ENCODE data around the gene FOXP1. TPM values are rescaled to one million over a fixed set of nuclear protein-coding genes. Genes with fewer than 3 reads are reported as not detected.

FOXP1 gene
- total RNA-seq, 2 donors from 2014 or later, result 59.7 to 65.4 TPM

DNA sequence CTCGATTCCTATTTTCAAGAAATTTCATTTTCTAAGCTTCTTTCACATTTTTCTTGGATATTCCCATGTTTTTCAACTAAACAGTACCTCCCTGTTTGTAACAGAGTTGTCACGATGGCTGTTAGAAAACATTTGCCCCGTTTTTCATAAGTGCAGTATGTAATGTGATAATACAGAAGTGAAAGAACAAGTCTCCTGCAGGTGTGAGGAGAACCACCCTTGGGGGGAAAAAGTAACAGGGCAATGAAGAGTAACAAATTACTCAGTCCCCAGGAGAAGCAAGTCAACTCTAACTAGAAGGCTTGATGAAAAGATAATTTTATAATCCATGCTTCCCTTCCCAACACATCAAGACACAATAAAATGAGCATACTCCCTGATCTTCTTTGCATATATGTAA lies 493.3 kb downstream of the FOXP1 start:
- H3K4me1 Mint-ChIP-seq (ENCODE audit: low read depth in 2 of 2), result peaks cover 48 to 57% of the 10 kb centered on the region in 2 donors
- ATAC-seq (no peak), DNase-seq (ENCODE audit: low spot score) (no peak)
- no peaks in the 10 kb centered on the region for H3K27me3 Mint-ChIP-seq
- H3K4me3 Mint-ChIP-seq, result peak overlapping the region; percentile 28
- H3K9me3 Mint-ChIP-seq, result no peaks in the 10 kb centered on the region
- no peaks in the 10 kb centered on the region for H3K36me3 Mint-ChIP-seq
- H3K27ac Mint-ChIP-seq, result peak overlapping the region; percentile 54 to 57

DNA sequence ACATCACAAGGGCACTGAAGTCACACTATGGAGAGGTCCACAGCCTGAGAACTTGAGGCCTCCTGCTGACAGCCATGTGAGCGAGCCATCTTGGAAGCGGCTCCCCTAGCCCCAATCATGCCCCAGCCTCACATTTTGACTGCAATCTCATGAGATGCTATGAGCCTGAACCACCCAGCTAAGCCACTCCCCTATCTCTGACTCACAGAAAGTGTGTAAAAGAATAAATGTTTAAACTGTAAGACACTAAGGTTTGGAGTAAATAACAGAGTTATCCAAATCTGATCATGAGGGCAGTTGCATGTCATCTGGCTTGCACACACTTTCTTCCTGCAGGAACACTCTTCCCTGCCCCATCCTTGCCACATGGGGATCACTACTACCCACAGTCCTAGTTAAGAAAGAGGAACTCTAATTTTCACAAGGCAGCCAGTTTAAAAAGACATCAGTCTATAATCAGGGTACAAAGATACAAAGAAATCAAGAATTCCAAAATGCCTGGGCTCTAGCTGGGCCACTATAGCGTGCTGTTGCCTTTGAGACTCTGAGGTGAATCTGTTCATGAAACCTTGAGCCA lies 494.2 kb downstream of the FOXP1 start:
- Mint-ChIP-seq H3K27me3 (no peaks in the 10 kb centered on the region), H3K27ac (peak overlapping the region; percentile 57 to 77), H3K36me3 (no peaks in the 10 kb centered on the region), H3K4me3 (peak overlapping the region; percentile 63), H3K9me3 (no peaks in the 10 kb centered on the region), H3K4me1 (ENCODE audit: low read depth in 2 of 2) (peaks cover 50 to 55% of the 10 kb centered on the region in 2 donors)
- DNase-seq (ENCODE audit: low spot score), result no peak
- no peak for ATAC-seq

DNA sequence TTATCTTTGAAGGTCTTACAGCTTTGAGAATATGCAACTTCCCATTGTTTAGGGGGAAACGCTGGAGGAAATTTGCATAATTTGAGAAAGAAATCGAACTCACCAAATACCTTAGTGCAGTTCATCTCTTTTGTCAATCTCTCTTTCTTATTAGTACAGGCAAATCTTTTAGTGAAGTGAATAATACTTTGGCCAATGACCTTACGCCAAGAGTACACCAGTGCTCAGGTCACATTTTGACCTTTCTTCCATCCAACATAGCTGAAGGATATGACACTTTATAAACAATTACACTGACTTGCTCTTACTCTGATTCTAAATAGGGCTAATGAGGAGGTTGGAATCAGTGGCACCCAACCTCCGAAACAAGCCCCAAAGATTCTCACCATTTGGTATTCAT lies 494.8 kb downstream of the FOXP1 start:
- H3K36me3 Mint-ChIP-seq, result no peaks in the 10 kb centered on the region
- DNase-seq (ENCODE audit: low spot score), result no peak
- peak overlapping the region; percentile 63 for H3K4me3 Mint-ChIP-seq
- H3K9me3 Mint-ChIP-seq, result no peaks in the 10 kb centered on the region
- no peak for ATAC-seq
- H3K27me3 Mint-ChIP-seq, result no peaks in the 10 kb centered on the region
- H3K27ac Mint-ChIP-seq, result peak overlapping the region; percentile 57 to 77
- peaks cover 55 to 60% of the 10 kb centered on the region in 2 donors for H3K4me1 Mint-ChIP-seq (ENCODE audit: low read depth in 2 of 2)

DNA sequence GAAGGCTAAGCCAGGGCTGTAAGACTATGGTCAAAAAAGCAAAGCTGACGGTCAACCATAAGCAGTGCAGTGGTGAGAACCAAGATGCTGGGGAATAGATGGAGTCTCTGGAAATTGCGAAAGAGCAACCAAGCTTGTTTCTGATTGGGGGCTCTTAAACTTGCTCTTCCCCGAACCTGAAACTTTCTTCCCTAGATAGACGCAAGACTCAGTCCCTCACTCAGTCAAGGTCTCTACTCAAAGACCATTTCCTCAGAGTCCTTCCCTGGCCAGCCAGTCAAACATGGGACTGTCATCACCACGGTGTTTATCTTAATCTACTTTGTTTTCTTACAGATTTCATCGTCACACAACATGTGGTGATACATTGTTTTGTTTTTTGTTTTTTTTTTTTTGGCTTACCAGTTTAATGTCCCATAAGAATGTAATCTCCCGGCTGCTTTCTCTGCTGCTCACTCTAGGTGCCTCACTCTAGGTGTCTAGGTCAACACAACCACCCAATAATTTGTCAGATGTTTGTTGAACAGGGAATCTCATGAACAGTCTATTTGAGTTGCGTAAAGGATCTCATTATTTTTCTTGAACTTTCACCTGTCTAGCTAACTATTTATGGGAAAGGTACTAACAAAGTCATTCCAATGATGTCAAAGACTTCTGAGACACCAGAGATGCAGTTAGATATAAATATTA lies 495.4 kb downstream of the FOXP1 start:
- no peaks in the 10 kb centered on the region for H3K9me3 Mint-ChIP-seq
- H3K36me3 Mint-ChIP-seq, result no peaks in the 10 kb centered on the region
- peak overlapping the region; percentile 63 for H3K4me3 Mint-ChIP-seq
- ATAC-seq (no peak), DNase-seq (ENCODE audit: low spot score) (peak; percentile 78)
- H3K27me3 Mint-ChIP-seq, result no peaks in the 10 kb centered on the region
- peak overlapping the region; percentile 57 to 77 for H3K27ac Mint-ChIP-seq
- peaks cover 61 to 65% of the 10 kb centered on the region in 2 donors for H3K4me1 Mint-ChIP-seq (ENCODE audit: low read depth in 2 of 2)

DNA sequence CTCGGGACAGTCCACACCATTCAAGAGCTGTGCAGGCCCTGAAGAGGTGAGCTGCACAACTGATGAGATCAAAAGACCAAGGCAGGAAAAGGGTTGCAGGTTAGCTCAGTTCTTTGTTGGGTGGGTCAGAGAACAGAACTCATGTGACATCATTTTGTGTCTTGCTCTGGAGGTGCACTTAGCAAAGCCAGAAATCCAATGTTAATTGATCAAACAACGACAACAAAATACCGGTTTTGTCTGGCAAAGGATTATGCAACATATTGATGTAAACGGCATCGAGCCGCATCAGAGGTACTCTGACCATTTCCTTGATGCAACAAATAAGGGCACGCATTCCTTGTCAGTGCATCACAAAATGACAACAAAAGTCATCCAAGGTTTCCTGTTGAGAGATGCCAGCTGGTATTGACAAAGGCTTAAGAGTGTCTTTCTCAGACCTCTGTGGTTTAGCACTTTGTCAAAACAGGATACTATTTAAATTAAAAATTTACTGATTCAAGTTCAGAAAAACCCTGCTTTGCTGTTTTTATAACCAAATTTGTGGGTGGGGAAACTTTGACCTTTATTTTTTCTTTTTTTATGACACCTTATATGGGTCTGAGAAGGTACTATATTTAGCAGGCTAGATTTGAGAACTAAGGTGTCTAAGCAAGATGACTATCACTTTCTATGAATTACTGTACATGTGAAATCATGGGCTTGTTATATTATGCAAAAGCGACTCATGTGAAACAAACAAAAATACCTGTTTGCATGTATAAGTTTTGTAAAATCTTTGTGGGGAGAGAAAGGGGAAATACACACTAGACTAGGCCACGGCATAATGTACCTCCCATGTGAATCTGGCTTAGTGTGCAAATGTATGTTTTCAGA lies 496.1 kb downstream of the FOXP1 start:
- DNase-seq (ENCODE audit: low spot score) (peak; percentile 80), ATAC-seq (peak; percentile 89 to 90)
- H3K27ac Mint-ChIP-seq, result peak overlapping the region; percentile 57 to 77
- H3K4me3 Mint-ChIP-seq, result peak overlapping the region; percentile 70
- peaks cover 61 to 64% of the 10 kb centered on the region in 2 donors for H3K4me1 Mint-ChIP-seq (ENCODE audit: low read depth in 2 of 2)
- no peaks in the 10 kb centered on the region for H3K27me3 Mint-ChIP-seq
- no peaks in the 10 kb centered on the region for H3K9me3 Mint-ChIP-seq
- no peaks in the 10 kb centered on the region for H3K36me3 Mint-ChIP-seq

DNA sequence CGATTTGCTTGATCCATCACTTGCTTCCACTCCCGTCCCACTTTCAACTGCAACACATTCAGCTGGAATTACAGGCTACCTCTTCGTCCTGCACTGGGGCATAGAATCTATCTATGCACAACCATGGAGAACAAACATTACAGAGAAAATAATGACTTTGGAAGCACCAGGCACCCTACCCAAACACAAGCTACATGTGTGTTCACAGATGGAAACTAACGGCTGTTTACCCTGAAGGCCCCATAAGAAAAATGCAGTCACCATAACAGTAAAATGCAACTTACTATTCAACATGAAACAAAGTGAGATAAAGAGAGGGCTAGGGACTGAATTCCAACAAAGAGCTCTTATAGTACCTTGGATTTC lies 496.8 kb downstream of the FOXP1 start:
- no peak for ATAC-seq
- Mint-ChIP-seq H3K27ac (peak overlapping the region; percentile 57 to 77), H3K27me3 (no peaks in the 10 kb centered on the region), H3K9me3 (no peaks in the 10 kb centered on the region), H3K36me3 (no peaks in the 10 kb centered on the region), H3K4me1 (ENCODE audit: low read depth in 2 of 2) (peaks cover 61 to 63% of the 10 kb centered on the region in 2 donors), H3K4me3 (peak overlapping the region; percentile 70)
- no peak for DNase-seq (ENCODE audit: low spot score)

DNA sequence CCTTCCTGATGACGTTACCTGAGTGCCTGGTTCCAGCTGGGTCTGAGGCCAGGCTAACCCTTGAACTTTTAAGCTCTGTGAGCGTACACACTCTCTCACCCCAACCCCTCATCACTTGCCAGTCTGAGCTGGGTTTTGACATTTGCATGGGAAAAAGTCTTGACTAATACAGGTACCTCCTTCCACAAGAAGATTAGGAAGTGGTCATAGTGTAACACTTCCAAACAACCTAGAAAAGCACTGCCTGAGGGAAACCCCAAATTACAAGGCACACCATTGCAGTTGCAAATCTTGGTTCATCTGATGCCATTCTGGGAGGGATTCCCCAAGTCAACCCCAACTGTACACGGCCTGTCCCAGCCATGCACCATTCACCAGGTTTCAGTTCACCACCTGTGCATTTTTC lies 499.8 kb downstream of the FOXP1 start:
- ATAC-seq (peak; percentile 25 to 71), DNase-seq (ENCODE audit: low spot score) (peak; percentile 80)
- H3K4me3 Mint-ChIP-seq, result peak overlapping the region; percentile 52
- no peaks in the 10 kb centered on the region for H3K9me3 Mint-ChIP-seq
- H3K27me3 Mint-ChIP-seq, result no peaks in the 10 kb centered on the region
- no peaks in the 10 kb centered on the region for H3K36me3 Mint-ChIP-seq
- peaks cover 68 to 71% of the 10 kb centered on the region in 2 donors for H3K4me1 Mint-ChIP-seq (ENCODE audit: low read depth in 2 of 2)
- H3K27ac Mint-ChIP-seq, result peak overlapping the region; percentile 53 to 89

DNA sequence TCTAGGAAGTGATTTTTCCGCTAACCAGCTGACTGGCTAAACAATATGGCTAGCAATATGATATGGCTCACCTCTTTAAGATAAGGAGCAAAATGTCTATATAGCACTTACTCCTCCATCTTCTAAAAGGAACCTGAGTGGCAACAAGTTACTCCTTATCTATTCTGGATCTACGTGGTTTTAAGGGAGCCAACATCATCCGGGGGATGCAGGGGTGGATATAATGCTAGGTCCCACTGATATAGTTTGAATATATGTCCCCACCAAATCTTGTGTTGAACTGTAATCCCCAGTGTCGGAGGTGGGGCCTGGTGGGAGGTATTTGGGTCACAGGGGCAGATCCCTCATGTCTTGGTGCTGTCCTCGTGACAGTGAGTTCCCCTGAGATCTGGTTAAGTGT lies 500.7 kb downstream of the FOXP1 start:
- Mint-ChIP-seq H3K27ac (peak overlapping the region; percentile 53 to 89), H3K9me3 (no peaks in the 10 kb centered on the region), H3K4me1 (ENCODE audit: low read depth in 2 of 2) (peaks cover 66 to 69% of the 10 kb centered on the region in 2 donors), H3K27me3 (no peaks in the 10 kb centered on the region), H3K4me3 (no peak overlapping the region), H3K36me3 (no peaks in the 10 kb centered on the region)
- ATAC-seq, result no peak
- no peak for DNase-seq (ENCODE audit: low spot score)

DNA sequence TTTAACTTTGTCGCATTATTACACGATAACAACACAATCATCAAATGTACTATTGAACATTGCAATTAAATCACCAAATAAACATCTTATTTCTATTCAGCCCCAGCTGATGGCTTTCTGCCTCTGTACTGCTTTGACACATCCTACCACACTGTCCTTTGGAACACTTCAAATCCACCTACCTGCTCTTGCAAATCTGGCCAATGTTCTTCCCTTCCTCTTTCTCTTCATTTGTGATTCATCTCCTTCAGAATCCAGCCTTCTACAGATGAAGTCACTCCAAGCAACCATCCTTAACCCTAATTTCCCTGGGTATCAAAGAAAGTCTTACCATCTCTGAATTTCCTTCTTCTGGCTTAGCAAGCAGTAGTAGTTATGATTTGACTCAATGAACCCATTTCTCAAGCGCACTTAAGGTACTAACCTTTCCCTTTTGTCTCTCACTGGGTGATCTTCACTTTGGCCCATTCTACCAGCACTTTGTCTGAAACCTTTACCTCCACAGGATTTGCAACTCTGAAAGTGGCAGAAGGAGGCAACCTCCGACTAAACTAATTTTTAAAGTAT lies 502.9 kb downstream of the FOXP1 start:
- DNase-seq (ENCODE audit: low spot score) (no peak), ATAC-seq (no peak)
- H3K27ac Mint-ChIP-seq, result peak overlapping the region; percentile 25 to 78
- H3K9me3 Mint-ChIP-seq, result no peaks in the 10 kb centered on the region
- peaks cover 71 to 73% of the 10 kb centered on the region in 2 donors for H3K4me1 Mint-ChIP-seq (ENCODE audit: low read depth in 2 of 2)
- no peaks in the 10 kb centered on the region for H3K36me3 Mint-ChIP-seq
- H3K4me3 Mint-ChIP-seq, result peak overlapping the region; percentile 46
- H3K27me3 Mint-ChIP-seq, result no peaks in the 10 kb centered on the region

DNA sequence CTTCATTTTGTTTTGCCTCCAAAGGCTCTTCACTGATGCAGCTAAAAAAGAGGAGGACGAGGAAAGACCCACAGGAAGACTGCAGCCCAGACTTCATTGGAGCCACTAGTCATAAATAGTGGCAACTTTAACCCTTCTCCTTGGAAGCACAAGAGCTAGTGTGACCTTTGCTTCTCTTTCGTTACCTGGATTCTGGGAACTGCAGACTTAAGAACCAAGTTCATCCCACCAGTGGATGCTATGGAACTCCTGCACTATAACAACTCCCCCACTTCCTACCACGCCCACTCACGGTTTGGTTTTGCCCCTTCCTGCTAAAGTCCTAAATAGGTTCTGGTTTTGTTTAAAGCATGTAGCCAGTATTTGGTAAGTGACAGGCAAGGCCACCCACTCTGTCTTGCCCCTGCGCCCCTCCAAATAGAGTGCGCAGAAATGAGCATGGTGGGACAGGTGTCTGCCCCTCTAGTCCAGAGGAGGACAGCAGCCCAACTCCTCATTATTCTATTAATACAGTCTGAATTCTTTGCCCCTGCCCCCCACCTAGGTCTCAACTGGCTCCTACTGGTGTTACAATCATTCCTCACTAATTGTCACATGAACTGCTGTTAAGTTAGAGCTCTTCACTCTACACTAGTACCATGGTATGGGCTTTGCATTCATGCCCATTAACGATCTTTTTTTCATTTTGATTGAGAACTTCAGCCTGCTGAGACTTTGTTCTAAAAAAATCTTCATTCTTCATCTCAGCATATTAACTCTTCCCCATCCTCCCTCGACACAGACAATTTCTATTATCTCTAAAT lies 504.6 kb downstream of the FOXP1 start:
- Mint-ChIP-seq H3K4me3 (peak overlapping the region; percentile 15), H3K27ac (peak overlapping the region; percentile 25 to 78), H3K4me1 (ENCODE audit: low read depth in 2 of 2) (peaks cover 65 to 68% of the 10 kb centered on the region in 2 donors), H3K27me3 (no peaks in the 10 kb centered on the region), H3K9me3 (no peaks in the 10 kb centered on the region), H3K36me3 (no peaks in the 10 kb centered on the region)
- DNase-seq (ENCODE audit: low spot score) (no peak), ATAC-seq (no peak)

DNA sequence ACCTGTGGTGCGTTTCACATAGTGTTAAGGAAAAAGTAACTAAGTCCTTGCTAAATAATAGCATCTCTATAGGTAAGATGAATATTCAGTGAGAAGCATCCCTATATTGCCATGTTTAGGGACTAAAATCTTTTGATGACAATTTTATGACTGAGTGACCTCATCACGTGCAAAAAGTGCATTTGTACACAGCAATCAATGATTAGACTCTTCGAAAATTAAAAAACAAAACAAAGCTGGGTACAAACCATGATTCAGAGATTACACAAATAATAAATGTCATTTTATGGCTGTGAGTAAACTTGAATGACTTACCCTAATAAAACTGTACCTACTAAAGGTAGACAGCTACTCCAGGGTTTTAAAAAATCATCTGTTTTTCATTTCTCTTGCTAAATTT lies 505.3 kb downstream of the FOXP1 start:
- Mint-ChIP-seq H3K27ac (peak overlapping the region in 1 of 2 donors; percentile 62), H3K9me3 (no peaks in the 10 kb centered on the region), H3K4me1 (ENCODE audit: low read depth in 2 of 2) (peaks cover 65 to 68% of the 10 kb centered on the region in 2 donors), H3K36me3 (no peaks in the 10 kb centered on the region), H3K27me3 (no peaks in the 10 kb centered on the region), H3K4me3 (no peak overlapping the region)
- DNase-seq (ENCODE audit: low spot score) (no peak), ATAC-seq (no peak)

DNA sequence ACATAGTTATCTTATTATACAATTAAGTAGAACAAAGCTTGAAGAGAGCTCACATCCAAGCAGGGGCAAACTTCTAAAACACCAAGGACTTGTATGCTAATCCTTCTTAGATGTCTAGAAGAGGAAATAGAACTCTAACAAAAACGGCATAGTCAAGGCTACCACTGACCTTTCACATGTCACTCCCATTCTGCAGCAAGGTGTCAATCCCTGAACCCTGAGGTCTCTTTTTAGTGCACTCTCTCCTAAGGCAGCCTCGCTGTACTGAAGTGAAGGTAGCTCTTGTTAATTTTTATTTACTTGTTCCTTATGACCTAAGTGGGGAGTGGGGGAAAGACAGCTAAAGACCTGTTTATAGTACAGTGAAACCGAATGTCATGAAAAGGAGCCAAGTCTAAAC lies 506.5 kb downstream of the FOXP1 start:
- no peak overlapping the region for H3K4me3 Mint-ChIP-seq
- no peaks in the 10 kb centered on the region for H3K27me3 Mint-ChIP-seq
- peak overlapping the region; percentile 57 to 62 for H3K27ac Mint-ChIP-seq
- H3K4me1 Mint-ChIP-seq (ENCODE audit: low read depth in 2 of 2), result peaks cover 63 to 69% of the 10 kb centered on the region in 2 donors
- no peaks in the 10 kb centered on the region for H3K36me3 Mint-ChIP-seq
- no peaks in the 10 kb centered on the region for H3K9me3 Mint-ChIP-seq
- ATAC-seq (no peak), DNase-seq (ENCODE audit: low spot score) (no peak)

DNA sequence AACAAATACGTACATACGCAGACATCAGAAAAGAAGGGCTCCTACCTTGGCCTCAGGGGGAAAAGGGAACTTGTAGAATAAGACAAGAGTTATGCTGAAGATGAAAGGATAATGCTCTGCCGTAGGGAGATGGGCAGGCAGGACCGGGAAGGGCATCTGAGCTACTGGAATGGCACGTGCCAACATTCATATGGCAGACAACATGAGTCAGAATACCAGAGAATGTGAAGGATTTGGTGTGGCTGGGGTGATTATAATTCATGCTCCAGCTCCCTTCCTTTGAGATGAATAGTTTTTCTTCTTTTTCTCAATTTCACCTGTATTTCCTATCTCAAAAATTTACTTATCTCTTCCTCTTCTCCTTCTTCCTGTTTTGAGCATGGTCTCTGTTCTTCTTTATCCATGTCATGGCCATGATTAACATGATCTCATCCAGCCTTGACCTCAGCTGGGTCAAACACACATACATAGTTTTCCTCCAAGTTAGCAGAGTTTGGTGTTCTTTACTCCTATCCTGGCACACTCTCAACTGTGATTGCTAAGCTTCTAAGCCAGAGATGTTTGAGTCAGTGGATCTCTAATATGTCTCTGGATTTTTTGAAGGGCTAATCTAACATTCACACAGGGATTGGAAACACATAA lies 507.0 kb downstream of the FOXP1 start:
- Mint-ChIP-seq H3K36me3 (no peaks in the 10 kb centered on the region), H3K27me3 (no peaks in the 10 kb centered on the region), H3K27ac (peak overlapping the region; percentile 57 to 62), H3K4me1 (ENCODE audit: low read depth in 2 of 2) (peaks cover 63 to 69% of the 10 kb centered on the region in 2 donors), H3K9me3 (no peaks in the 10 kb centered on the region), H3K4me3 (no peak overlapping the region)
- no peak for DNase-seq (ENCODE audit: low spot score)
- no peak for ATAC-seq

Measured in natural killer cell treated with Interleukin-12 subunit alpha and Interleukin-12 subunit beta and Interleukin-15 and Interleukin-18, amount 100 ng/mL, for 72 hours (primary cell).